ENCODE data around the gene BRINP2.

DNA sequence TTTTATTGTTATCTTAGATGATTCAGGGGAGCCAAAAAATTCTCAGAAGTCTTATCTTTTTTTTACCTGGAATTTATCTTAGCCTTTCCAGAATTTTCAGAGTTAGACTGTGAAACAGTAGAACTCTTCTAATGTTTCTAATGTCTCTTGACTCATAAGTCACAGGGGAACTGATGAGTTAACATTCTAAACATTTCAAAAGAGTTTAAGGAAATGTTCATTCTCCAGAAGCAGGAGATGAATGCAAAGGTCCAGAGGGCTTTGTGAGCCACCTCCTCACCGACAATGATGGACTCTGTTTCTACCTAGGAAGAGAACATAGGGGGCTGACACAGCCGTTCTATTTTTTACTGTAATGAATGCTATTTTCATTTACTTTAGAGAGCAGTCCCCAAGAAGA lies 157.5 kb downstream of the BRINP2 start:
- no peak for TF ChIP-seq FOXM1 (IDR thresholded peaks at IDR 0.05; ENCODE audit: borderline replicate concordance)
- no peak for TF ChIP-seq NFRKB (IDR thresholded peaks at IDR 0.05)
- no peak for TF ChIP-seq FOXK2 (IDR thresholded peaks at IDR 0.05)
- TF ChIP-seq BHLHE40 (IDR thresholded peaks at IDR 0.05; ENCODE audit: borderline replicate concordance) = no peak
- no peak for TF ChIP-seq CTBP1 (IDR thresholded peaks at IDR 0.05; ENCODE audit: borderline replicate concordance)
- no peak for TF ChIP-seq FOXA1 (IDR thresholded peaks at IDR 0.05)
- TF ChIP-seq L3MBTL2 (conservative IDR thresholded peaks at IDR 0.05) = no peak
- no peak for TF ChIP-seq SP1 (IDR thresholded peaks at IDR 0.05)
- no peak for TF ChIP-seq ARNT (IDR thresholded peaks at IDR 0.05)
- no peak for TF ChIP-seq HDGF (IDR thresholded peaks at IDR 0.05; ENCODE audit: borderline replicate concordance)
- TF ChIP-seq ZNF384 (IDR thresholded peaks at IDR 0.05) = no peak
- TF ChIP-seq TARDBP (IDR thresholded peaks at IDR 0.05) = no peak
- no peak for TF ChIP-seq ELF4 (IDR thresholded peaks at IDR 0.05)
- TF ChIP-seq SUZ12 (IDR thresholded peaks at IDR 0.05) = no peak

All from HEK293T (cell line).